NCI-H524 treated with DMSO at 0.1 percent for 48 hours (cell line): Measurements from ENCODE around the gene RHEB.
A peak's percentile ranks its signal among the peaks of the same experiment; 100 is the strongest.

Source experiments
- DNase-seq: peaks from one replicate; lab custom pipeline; 2025; lab: John Stamatoyannopoulos, UW

The RHEB gene

DNA sequence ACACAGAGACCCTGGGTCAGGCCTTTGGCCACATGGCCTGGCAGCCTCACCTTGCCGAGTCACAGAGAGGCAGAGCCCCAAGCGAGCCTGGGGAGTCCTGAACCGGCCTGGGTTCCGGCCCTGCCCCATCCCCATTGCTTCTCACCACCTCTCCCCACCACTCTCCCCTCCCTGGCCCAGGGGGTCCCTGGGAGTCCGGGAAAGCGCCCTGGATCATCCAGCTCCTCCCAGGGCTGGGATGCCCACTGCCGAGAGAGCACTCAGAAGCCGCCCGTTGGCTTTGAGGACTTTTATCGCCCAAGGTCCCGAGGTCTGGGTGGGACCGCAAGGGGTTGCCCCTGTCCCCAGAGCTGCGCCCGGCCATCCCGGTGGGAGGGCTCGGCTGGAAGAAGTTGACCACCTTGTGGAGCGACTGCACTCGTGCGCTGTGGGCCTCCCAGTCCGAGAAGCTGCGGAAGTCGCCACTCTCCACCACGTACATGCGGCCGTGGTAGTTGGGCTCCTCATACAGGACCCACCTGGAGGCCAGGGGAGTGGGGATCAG, 87.9 kb downstream of the RHEB start:
- no peak for DNase-seq

DNA sequence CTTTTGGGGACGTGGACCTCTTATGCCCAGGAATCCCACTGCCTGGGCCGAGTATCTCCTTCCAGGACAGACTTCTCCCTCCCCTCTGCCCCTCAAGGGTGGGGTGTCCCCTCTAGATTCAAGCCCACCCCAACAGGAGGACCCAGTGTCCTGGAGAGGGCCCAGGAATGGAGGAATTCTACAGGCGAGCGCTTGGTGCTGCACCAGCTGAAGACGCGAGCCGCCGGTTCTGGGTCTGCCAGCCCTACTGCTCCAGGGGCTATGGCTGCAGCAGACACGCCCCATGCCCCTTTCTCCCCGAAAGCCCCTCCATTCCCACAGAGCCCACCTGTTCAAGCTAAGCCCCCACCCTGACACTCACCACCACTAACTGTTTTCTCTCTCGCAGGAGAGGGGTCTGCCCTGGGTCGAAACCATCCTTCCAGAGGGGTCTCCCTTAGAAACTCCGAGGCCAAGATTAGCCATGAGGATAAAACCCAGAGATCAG, 88.4 kb downstream of the RHEB start:
- DNase-seq, result no peak

DNA sequence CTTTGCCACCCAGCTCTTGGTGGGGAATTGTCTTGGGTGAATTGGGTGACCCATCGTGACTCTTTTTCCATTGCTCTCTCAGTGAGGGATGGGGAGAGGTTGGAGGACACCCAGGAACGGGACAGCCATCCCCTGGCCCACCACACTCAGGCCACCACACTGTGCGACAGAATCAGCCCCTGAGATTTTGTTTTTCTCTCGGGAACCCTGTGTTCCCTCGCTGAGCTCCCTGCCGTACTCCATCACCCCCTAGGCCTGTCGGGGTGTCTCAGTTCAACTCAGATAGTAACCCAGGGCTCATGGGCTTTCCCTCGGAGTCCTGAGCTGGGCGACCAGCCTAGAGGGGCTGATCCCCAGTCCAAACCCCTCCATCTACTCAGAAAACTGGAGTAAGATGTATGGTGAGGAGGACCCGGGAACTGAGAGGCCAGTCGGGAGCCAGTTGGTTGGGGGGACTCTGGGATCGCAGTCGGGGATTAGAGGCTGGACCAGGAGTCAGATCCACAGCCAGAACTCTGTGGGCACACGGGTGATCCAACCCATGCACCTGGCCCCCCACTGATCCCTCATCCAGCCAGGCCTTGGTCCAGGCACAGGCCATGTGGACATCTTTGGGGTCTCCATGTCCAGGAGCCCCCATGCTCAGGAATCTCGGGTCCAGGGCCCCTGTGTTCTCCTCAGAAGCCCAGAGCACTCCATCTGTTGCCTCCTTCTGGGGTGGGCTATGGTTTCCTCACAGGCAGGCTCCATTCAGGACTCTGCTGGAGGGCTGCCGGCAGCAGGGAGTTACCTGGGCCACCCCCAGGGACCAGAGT, 89.1 kb downstream of the RHEB start:
- no peak for DNase-seq

DNA sequence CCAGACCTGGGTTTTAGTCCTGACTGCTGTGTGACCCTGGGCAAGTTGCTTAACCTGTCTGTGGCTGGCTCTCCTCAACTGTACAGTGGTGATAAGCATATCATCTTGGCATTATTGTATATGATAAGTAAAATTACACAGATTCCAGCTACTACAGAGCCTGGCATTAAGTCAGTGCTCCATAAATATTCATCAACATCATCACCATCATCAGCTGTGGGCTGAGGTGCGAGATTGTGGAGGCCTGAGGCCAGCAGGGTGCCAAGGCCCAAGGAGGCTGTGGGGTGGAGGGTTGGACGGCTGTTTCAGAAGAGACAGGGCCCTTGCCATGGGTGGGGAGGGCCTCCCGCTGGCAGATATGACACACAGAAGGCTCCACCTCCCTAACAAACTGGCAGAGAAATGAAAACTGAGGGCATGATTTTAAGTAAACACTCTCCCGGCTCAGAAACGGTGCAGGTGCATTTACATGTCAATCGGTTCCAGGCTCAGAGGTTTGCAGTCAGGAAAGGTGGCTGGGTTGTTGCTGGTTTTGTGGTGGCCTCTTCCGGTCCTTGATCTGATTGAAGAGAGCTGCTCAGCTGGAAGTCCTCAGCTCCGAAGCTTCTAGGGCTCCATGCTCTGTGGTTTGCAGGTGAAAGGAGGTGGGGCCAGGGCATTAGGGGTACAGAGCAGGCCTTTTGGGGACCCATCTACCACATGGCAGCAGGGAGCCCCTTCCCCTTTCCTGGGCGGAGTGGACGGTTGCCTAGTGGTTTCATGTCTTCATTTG, 89.9 kb downstream of the RHEB start:
- DNase-seq, result no peak

DNA sequence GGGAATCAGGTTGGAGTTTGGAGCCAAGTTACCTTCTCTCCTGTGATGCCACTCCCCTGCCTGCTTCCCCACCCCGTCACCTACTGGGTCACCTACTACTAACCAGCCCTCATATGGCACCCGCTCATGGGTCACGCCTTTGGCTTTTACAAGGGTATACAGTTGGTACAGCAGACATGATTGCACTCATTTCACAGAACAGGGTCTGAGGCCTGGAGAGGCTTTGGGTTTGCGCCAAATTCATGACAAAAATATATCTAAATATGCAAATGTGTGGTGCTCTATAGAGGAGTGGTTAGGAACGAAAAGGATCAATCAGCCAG, 90.5 kb downstream of the RHEB start:
- no peak for DNase-seq

DNA sequence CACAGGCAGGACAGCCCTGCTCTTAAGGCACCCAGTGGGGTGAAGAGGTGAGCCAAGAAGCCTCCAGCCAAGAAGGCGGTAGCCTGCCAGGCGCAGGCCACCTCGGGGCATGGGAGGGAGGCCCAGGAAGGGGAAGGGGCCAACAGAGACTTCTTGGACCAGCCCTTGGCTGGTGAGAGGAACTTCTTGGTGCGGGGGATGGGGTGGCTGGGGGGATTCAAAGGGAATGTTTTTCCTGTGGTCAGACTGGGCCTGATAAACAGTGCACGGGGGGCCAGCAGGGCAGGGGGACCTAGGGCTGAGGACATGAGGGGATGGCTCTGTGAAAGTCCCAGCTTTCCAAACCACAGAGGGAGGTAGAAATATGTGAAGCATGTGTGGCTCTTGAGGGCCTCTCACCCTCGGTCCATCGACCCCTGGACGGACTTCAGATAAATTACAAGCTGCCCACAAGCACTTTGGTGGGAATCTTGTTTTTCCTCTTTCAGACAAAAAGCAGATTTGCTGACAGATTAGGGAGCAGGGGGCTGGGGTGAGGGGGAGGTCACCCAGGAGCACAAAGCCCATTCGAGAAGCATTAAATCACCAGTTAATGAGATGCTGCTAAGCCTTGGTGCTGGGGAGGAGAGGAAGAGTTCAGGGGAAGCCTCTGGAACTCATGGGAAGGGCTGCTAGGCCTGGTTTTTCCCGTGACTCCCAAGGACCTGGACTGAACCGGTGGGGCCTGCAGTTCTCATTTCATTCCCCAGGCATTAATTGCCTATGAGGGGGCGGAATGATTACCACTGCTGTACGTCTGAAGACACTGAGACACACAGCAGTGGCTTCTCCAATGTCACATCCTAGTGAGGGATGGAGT, 91.1 kb downstream of the RHEB start:
- peak; percentile 68 for DNase-seq

DNA sequence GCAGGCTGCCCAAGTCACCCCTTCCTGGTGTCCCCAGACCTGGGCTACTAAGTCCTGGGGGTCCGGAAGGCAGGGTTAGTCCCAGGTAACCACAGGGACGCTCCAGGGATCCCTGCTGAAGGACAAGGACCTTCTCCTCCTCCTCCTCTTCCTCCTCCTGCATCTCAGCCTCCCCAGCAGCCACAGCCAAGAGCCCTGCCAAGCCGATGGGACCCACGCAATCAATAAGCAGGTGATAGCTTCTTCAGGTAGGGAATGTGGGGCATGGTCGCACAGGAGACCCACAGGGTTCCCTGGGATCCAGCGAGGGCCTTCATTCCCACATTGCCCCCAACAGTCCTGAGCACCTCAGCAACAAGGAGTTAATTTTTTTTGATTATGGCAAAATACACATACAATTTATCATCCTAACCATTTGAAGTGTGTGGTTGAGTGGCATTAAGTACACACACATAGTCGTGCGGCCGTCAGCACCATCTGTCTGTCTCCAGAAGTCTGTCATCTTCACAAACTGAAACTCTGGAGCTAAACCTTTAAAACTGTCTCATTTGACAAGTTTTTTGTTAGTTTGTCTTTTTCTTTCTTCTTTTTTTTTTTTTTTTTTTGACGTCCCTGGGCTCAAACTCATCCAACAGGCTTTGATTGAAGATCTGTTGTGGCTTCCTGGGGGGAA, 91.9 kb downstream of the RHEB start:
- DNase-seq, result peak; percentile 76

DNA sequence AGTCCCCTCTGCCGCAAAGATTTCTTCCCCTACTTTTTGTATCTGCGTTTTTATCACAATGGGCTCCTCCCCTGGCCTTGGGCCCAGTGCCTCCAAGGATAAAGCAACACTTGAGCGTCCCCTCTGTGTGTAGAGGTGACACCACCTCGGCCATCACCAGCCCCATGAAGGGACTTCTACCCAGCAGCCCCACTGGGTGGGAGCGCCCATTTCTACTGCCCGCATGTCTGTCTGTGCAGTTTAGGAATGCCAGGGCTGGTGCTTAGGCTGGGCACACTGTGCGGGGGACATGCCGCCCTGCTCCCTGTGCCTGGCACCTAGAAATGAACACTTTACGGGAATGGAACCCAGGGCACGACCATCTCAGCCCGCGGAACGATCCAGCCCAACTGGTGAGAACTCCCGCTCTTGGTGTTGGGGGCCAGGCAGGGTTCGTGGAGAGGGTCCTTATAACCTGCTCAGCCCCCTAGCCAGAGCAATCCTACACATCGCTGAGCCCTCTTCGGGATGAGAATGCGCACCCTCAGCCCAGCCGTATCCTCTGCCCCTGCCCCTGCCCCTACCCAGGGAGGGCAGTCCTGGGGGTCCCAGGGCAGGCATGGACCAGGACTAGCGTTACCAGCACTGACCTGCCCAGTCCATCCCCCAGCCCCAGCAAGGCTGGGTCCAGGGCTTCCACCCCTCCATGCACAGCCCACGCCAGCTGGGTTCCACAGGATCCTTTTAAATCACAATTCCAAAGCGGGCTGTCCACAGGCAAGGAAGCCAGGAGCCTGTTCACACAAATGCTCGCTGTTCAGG, 92.6 kb downstream of the RHEB start:
- no peak for DNase-seq

DNA sequence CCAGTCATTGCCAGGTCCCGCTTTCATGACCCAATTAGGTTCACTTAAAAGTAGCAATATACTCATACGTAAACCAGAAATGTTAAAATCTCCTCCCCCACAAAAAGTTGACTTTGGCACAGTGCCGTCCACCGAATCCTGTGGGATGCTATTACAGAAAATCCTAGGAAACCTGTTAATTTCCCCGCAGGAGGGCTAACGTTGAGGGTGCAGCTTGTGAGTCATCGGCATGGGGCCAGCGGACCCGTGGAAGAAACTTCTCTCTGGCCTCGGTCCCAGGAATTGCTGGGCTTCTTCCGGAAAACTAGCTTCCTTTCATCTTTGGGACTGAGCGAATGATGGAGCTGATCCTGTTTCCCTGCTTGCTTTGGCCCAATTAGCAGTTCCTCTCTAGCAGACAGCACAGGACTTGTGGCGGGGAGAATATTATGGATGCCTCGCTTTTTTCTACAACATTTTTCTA, 93.2 kb downstream of the RHEB start:
- no peak for DNase-seq

DNA sequence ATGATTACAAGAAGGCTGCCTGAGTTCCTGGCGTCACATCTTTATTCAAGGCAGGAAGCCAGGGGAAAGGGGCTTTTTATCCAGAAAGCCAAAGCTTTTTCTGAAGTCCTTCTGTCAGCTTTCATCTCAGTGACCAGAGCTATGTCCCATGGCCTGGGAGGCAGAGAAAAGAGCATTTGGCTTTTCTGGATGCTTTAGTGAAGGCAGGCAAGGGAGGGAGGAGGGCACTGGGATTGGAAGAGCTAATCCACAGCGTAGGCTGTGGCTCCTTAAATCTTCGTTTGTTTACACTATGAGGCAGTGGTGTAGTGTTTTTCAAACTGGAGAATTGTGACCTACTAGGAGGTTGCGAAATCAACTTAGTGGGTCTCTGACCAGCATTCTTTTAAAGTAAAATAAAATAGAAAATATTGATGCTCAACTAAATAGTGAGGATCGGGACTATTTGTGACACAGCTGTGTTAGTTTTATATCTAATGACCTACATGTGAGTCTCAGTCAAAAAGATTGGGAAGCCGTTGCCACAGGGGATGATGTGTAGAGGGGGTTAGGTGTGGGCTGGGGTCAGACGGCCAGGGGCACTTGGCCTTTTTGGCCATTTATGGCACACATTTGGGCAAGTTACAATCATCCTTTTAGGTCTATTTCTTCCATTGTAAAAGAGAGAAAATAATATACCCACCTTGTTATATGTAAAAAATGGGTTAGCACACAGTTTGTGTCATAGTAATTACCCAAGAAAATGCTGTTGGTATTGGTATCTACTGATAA, 93.8 kb downstream of the RHEB start:
- no peak for DNase-seq

DNA sequence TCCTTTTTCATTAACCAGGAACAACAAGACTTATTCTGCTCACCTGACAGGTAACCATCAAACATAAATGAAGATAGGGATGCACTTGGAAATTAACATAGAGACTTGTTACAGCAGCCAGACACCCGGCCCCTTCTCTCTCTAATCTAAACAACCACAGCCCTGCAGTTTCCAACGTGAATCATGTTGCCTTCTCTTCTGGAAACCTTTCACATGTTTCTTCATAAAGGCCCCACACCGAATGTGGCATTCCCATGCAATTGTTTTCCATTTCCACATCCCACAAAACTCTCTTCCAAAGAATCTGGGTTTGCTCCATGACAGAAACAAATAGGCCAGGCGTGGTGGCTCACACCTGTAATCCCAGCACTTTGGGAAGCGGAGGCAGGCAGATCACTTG, 94.9 kb downstream of the RHEB start:
- no peak for DNase-seq

DNA sequence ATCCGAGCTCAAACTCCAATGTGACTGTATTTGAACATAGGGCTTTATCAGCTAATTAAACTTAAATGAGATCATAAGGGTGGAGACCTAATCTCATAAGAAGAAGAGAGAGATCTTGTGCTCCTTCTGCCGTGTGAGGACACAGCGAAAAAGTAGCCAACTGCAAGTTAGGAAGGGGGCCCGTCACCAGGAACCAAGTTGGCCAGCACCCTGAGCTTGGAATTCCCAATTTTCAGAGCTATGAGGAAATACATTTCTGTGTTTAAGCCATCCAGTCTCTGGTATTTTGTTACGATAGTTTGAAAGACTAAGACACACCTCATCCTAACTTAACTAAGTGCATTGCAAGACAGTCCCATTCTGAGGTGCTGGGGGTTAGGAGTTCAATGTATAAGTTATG, 95.8 kb downstream of the RHEB start:
- no peak for DNase-seq

DNA sequence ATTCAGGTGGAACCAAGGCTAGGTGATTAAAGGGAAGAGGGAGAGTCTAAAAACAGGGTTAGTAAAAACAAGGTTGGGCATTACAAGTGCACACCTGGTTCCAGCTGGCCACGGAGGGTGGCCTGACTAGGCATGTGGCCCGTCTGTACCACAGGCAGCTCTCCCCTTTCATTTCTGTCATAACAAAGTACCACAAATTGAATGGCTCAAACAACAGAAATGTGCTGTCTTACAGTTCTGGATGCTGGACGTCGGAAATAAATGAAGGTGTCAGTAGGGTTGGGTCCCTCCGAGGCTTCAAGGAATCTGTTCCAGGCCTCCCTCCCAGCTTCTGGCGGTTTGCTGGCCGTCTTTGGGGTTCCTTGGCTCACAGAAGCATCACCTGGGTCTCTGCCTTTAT, 96.5 kb downstream of the RHEB start:
- no peak for DNase-seq

DNA sequence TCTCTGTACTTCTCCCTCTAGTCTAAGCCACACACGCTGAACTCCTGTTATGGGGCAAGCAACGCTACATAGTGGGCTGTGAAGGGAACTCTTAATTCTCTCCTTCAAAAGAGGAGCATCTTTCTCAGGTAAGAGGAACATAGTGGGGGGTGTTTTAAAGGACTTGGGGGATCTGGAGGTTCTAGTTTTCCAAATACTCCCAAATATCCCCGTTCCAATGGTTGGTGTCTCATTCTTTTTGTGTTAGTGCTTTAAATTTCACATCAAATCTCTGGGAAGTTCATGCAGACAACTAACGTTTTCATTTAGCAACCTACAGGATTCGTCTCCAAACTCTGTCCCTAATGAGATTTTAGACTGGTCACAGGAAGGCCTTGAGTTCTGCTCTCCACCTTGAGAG, 97.5 kb downstream of the RHEB start:
- DNase-seq, result no peak

DNA sequence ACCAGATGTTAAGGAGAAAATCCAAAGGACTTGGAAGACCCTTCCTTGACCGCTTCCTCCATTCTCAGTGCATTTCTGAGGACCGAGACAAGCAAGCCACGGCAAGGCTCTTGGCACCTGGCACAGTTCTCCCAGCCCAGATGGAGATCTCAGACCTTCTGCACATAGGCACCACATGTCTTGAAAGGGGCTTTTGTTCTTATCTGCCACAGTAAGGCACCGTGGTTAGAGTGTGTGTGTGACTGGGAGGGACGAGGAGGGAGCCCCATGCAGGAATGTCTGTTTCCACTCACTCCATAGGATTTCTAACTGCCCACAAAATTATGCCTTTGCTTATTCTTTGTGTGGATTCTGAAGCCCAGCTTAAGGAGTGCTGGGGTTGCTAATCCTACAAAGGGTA, 99.6 kb downstream of the RHEB start:
- DNase-seq, result no peak

DNA sequence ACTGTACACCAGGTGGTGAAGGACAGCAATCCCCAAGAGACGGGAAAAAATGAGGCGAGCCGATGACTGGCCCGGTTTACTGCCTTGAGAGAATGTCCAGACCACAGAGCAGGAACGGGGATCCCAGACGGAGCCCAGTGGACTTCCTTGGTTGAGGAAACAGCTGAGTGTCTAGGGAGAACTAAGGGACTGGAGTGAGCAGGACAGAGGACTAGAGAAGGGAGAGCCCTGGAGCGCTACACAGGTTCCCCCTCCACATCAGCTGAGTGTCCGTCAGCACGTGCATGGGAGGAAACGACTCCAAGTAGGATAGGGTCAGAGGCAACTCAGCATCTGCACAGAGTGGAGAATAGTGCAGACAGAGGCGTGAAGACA, 102.8 kb downstream of the RHEB start:
- DNase-seq, result no peak

DNA sequence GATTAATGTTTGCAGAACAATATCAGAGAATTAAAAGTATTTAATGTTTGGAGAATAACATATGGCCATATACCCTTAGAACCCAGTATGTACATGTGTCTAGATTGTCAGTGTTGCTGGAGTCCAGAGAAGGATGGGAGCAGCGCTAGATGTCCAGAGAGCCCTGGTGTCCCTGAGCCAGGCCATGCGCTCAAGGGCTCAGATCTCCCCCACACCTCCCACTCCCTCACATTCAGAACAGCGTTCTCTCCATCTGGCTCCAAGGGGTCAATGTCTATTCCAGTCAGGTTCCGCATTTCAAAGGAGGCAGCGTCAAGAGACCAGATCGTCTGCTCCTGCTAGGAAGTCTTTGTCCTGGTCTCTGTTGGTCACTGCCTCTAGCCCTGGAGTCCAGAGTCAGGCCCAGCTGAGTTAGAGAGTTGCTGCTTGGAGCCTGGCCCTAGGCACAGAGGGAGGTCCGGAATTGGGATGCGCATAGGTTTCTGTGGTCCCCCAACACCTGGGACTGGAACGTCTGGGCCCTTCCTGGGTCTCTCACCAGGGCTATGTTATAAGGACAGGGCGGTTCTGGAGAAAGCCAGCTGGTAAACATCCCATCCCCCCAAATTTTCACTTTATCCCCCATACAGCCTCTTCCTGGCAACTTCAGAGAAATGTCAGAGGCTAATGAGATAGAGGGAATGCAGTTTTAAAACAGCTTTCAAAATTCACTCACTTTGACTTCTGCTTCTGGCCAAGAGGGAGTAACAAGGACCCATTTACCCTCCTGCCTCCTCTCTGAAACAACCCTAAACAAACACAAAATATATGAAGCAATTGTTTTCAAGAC, 103.4 kb downstream of the RHEB start:
- DNase-seq, result no peak
